ENCODE results near the gene ATP2C1.
"Not testable (repeated sequence)": the region's sequence is repeated elsewhere in the genome, so short reads cannot be mapped to it uniquely, and the experiment has no call there.

Gene ATP2C1

GRCh38 chr3:130969621-130970020 is 75.7 kb downstream of the ATP2C1 start:
- DNase-seq (ENCODE audit: extremely low read depth, low read depth), result no peak
- TF ChIP-seq, protein P1, sequence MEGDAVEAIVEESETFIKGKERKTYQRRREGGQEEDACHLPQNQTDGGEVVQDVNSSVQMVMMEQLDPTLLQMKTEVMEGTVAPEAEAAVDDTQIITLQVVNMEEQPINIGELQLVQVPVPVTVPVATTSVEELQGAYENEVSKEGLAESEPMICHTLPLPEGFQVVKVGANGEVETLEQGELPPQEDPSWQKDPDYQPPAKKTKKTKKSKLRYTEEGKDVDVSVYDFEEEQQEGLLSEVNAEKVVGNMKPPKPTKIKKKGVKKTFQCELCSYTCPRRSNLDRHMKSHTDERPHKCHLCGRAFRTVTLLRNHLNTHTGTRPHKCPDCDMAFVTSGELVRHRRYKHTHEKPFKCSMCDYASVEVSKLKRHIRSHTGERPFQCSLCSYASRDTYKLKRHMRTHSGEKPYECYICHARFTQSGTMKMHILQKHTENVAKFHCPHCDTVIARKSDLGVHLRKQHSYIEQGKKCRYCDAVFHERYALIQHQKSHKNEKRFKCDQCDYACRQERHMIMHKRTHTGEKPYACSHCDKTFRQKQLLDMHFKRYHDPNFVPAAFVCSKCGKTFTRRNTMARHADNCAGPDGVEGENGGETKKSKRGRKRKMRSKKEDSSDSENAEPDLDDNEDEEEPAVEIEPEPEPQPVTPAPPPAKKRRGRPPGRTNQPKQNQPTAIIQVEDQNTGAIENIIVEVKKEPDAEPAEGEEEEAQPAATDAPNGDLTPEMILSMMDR (IDR thresholded peaks at IDR 0.05; ENCODE audit: low read depth, low read length), result no peak

- TF ChIP-seq, protein P1 (IDR thresholded peaks at IDR 0.05; ENCODE audit: low read depth, low read length), result no peak
- DNase-seq (ENCODE audit: extremely low read depth, low read depth), result no peak
Measured at GRCh38 chr3:130971208-130971607, 77.3 kb downstream of the ATP2C1 start.

GRCh38 chr3:130972592-130972991 is 78.7 kb downstream of the ATP2C1 start:
- not testable (repeated sequence) for DNase-seq (ENCODE audit: extremely low read depth, low read depth)

GRCh38 chr3:130973406-130973805 is 79.5 kb downstream of the ATP2C1 start:
- TF ChIP-seq, protein P1 (IDR thresholded peaks at IDR 0.05; ENCODE audit: low read depth, low read length), result no peak
- DNase-seq (ENCODE audit: extremely low read depth, low read depth), result no peak

- TF ChIP-seq, protein P1 (IDR thresholded peaks at IDR 0.05; ENCODE audit: low read depth, low read length), result no peak
- no peak for DNase-seq (ENCODE audit: extremely low read depth, low read depth)
Measured at GRCh38 chr3:130974201-130974600, 80.3 kb downstream of the ATP2C1 start.

GRCh38 chr3:130975251-130975650 is 81.4 kb downstream of the ATP2C1 start:
- no peak for DNase-seq (ENCODE audit: extremely low read depth, low read depth)
- TF ChIP-seq, protein P1 (IDR thresholded peaks at IDR 0.05; ENCODE audit: low read depth, low read length), result no peak

GRCh38 chr3:130976706-130977105 is 82.8 kb downstream of the ATP2C1 start:
- TF ChIP-seq, protein P1 (IDR thresholded peaks at IDR 0.05; ENCODE audit: low read depth, low read length), result no peak
- no peak for DNase-seq (ENCODE audit: extremely low read depth, low read depth)

DNA sequence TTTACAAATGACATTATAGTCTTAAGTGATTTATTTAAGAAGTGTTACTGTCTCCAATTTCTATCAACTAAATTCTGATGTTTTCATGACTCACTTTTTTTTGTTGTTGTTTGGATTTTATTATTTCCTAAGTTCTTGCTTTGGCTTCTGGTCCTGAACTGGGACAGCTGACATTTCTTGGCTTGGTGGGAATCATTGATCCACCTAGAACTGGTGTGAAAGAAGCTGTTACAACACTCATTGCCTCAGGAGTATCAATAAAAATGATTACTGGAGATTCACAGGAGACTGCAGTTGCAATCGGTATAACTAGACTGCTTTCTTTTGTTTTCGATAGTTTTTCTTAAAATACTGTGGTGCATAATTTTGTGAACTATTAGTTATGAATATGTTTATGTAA is 85.2 kb downstream of the ATP2C1 start:
- DNase-seq (ENCODE audit: extremely low read depth, low read depth), result no peak
- TF ChIP-seq, protein P1 (IDR thresholded peaks at IDR 0.05; ENCODE audit: low read depth, low read length), result no peak
